Endodermal cell (in vitro differentiated cells): ENCODE data around the gene STAT6. TPM values are rescaled to one million over a fixed set of nuclear protein-coding genes. Genes with fewer than 3 reads are reported as not detected.

Experiments used
- DNase-seq: peaks from one replicate; pipeline ENCODE4 v3.0.0-alpha.2; 2017
- H3K27ac ChIP-seq: 2 replicates; pipeline ENCODE4 v1.5.1; 2013; ENCODE audit warnings: mild to moderate bottlenecking, low read depth, low read length, moderate library complexity
- H3K27me3 ChIP-seq: 2 replicates; pipeline ENCODE4 v1.6.1; 2013; ENCODE audit warnings: mild to moderate bottlenecking, low read length, moderate library complexity; ENCODE audit not compliant: insufficient read depth, control insufficient read depth, poor library complexity, severe bottlenecking
- H3K36me3 ChIP-seq: 2 replicates; pipeline ENCODE4 v1.7.0; 2013; ENCODE audit warnings: mild to moderate bottlenecking, low read length, moderate library complexity; ENCODE audit not compliant: control insufficient read depth, insufficient read depth
- H3K4me1 ChIP-seq: one replicate; pipeline ENCODE4 v1.7.0; 2013; ENCODE audit warnings: low read length; ENCODE audit not compliant: control insufficient read depth, insufficient read depth
- H3K4me3 ChIP-seq: 2 replicates; pipeline ENCODE4 v1.5.1; 2013; ENCODE audit warnings: mild to moderate bottlenecking, low read length, moderate library complexity
- H3K9ac ChIP-seq: 2 replicates; pipeline ENCODE4 v1.6.1; 2013; ENCODE audit warnings: mild to moderate bottlenecking, low read length, moderate library complexity; ENCODE audit not compliant: poor library complexity, severe bottlenecking; ENCODE audit errors: extremely low read depth
- H3K9me3 ChIP-seq: 2 replicates; pipeline ENCODE4 v1.6.1; 2013; ENCODE audit warnings: mild to moderate bottlenecking, low read length, moderate library complexity; ENCODE audit not compliant: control insufficient read depth
- H3K27ac Mint-ChIP-seq: 2 replicates; pipeline ENCODE4 v1.8.0; 2020; ENCODE audit warnings: mixed read lengths
- H3K27me3 Mint-ChIP-seq: 2 replicates; pipeline ENCODE4 v1.8.0; 2021; ENCODE audit warnings: mild to moderate bottlenecking, mixed read lengths; ENCODE audit not compliant: insufficient read depth
- H3K36me3 Mint-ChIP-seq: 2 replicates; pipeline ENCODE4 v1.8.0; 2020; ENCODE audit warnings: low read depth, mixed read lengths
- H3K4me1 Mint-ChIP-seq: 2 replicates; pipeline ENCODE4 v1.8.0; 2020; ENCODE audit warnings: mixed read lengths
- H3K4me3 Mint-ChIP-seq: 2 replicates; pipeline ENCODE4 v1.8.0; 2020; ENCODE audit warnings: mild to moderate bottlenecking, moderate library complexity, mixed read lengths
- H3K9me3 Mint-ChIP-seq: 2 replicates; pipeline ENCODE4 v1.8.0; 2020; ENCODE audit warnings: mild to moderate bottlenecking, mixed read lengths
- WGBS, 2 experiments: methylation state at CpG; one replicate each; pipeline versions ENCODE4 v1.1.5 to v1.1.7; 2013; ENCODE audit warnings: missing lambda C conversion rate in 2 of 2, mixed read lengths in 1 of 2; ENCODE audit not compliant: insufficient coverage in 1 of 2, insufficient read length in 1 of 2; 5-methylcytosine and 5-hydroxymethylcytosine counted together
- total RNA-seq, 2 donors: library from RNA; stranded (reverse); fragmentation: NEBNext Ultra II Directional in 1 of 2; extraction: Animal tissue kit (Norgen Biotek cat#: 25700) in 1 of 2; gene quantifications; 2 replicates in 1 of 2; 3 replicates in 1 of 2; pipeline ENCODE4 v1.2.1, GENCODE V29; 2021
- TF ChIP-seq, protein P1 (sequence below): fragments of 200-600 bp; sonication (generic); conservative IDR thresholded peaks from 2 replicates; pipeline ENCODE4 v1.5.0; 2021; ENCODE audit warnings: antibody characterized with exemption, mild to moderate bottlenecking

STAT6 gene
- total RNA-seq, 2 donors from 2014 or later = 60.2 to 102 TPM

DNA sequence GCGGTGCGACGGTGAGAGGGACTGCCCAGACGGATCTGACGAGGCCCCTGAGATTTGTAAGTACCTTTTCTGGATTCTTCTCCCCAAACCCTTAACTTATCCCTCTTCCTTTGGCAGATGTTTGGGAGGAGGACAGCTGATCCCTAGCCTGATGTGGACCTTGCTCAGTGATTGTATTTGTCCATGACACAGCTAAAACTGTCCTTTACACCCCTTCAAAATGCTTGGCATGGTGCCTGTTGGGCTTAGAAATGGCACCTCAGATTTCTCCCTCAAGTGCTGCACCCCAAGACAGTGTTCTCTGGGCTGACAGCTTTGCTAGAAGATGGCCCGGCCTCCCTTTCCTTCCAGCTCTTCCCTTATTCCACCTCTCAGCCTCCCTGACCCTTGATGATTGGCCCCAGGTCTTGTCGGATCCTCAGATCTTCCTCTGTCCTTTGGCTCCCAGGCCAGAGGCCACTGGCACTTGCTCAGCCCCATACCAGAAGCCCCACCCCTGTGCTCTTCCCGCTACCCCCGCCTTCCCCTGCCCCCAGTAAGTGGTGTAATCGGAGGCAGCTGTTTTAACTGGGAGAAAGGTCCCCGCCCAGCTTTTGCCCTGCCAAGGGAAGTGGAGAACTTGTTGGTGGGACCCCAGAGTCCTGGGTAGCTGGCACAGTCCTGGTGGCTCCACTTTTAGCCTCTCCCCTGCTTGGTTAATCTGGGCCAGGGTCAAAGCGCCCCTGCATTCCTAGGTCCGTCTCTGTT, 27.5 kb upstream of the STAT6 start:
- Mint-ChIP-seq H3K27me3 (no peaks in the 10 kb centered on the region), H3K36me3 (peaks cover 38% of the 10 kb centered on the region), H3K27ac (peak overlapping the region; percentile 71), H3K9me3 (no peaks in the 10 kb centered on the region), H3K4me3 (no peak overlapping the region), H3K4me1 (peaks cover 13% of the 10 kb centered on the region)
- Histone ChIP-seq H3K27ac (no peak overlapping the region), H3K9ac (no peak overlapping the region), H3K27me3 (no peaks in the 10 kb centered on the region), H3K36me3 (peaks cover 32% of the 10 kb centered on the region), H3K4me1 (peaks cover 10% of the 10 kb centered on the region), H3K4me3 (no peak overlapping the region), H3K9me3 (no peaks in the 10 kb centered on the region)
- WGBS, 2 experiments = 84 to 94% methylated on average over 7 to 13 of the region's 13 CpGs
- TF ChIP-seq, protein P1, sequence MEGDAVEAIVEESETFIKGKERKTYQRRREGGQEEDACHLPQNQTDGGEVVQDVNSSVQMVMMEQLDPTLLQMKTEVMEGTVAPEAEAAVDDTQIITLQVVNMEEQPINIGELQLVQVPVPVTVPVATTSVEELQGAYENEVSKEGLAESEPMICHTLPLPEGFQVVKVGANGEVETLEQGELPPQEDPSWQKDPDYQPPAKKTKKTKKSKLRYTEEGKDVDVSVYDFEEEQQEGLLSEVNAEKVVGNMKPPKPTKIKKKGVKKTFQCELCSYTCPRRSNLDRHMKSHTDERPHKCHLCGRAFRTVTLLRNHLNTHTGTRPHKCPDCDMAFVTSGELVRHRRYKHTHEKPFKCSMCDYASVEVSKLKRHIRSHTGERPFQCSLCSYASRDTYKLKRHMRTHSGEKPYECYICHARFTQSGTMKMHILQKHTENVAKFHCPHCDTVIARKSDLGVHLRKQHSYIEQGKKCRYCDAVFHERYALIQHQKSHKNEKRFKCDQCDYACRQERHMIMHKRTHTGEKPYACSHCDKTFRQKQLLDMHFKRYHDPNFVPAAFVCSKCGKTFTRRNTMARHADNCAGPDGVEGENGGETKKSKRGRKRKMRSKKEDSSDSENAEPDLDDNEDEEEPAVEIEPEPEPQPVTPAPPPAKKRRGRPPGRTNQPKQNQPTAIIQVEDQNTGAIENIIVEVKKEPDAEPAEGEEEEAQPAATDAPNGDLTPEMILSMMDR = no peak
- peak; percentile 51 for DNase-seq

DNA sequence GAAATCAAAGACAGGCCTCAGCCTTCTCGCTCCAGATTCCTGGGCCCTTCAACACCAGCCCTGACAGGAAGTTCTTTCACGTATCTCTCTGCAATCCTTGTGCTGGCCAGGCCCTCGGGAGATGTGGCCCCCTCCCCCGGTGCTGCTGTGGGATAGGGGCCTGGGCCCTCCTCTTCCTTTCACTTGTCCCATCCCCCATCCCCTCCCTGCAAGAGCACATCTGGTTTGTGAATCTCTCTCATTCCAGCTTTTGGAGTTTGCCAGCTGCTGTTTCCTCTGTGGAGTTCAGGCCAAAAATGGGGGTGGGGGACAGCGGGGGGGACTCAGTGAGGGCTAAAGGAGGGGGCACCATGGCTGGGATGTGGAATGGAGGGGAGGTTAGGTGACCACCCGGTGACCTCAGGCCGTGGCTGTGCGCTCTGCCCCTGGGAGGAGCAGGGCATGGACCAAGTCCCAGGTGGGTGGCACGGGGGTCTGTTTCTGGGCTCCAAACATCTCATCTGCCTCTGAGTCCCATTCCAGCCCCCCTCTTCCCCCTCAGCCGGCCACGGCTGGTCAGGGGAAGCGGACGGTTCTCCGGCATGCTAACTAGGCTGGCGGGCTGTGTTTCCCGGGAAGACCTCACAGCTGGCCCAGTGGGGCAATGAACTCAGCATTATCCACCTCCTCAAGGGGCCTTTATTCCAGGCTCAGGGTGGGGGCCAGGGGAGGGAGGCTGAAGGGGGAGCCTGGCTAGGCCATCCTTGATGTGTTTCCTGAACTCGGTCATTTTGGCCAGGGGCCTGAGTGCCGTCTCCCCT, 24.6 kb upstream of the STAT6 start:
- TF ChIP-seq, protein P1 = no peak
- Histone ChIP-seq H3K36me3 (peaks cover 18% of the 10 kb centered on the region), H3K4me1 (peaks cover 13% of the 10 kb centered on the region), H3K27me3 (no peaks in the 10 kb centered on the region), H3K4me3 (no peak overlapping the region), H3K27ac (peak overlapping the region; percentile 62), H3K9ac (peak overlapping the region; percentile 11), H3K9me3 (no peaks in the 10 kb centered on the region)
- no peaks in the 10 kb centered on the region for H3K9me3 Mint-ChIP-seq
- peaks cover 38% of the 10 kb centered on the region for H3K4me1 Mint-ChIP-seq
- H3K27ac Mint-ChIP-seq = peak overlapping the region; percentile 50
- peak; percentile 77 for DNase-seq
- H3K36me3 Mint-ChIP-seq = peaks cover 15% of the 10 kb centered on the region
- H3K27me3 Mint-ChIP-seq = no peaks in the 10 kb centered on the region
- no peak overlapping the region for H3K4me3 Mint-ChIP-seq
- 32 to 72% methylated on average over 3 to 18 of the region's 18 CpGs for WGBS, 2 experiments

DNA sequence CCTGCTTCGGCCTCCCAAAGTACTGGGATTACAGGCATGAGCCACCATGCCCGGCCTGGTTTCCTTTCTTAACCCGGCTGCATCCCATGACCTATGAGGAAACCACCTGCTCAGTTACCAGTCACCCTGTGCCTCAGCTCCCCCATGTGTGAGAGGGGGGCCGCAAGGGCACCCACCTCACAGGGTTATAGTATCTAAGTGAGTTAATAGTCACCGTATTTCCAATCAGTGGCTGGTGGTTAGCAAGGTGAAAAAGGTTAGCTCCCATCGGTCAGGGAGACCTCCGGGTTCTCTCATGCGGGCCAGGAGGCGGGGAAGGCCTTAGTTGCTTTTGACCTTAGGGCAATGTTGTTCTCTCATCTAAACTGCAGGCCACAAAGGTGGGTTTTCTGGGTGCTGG, 23.8 kb upstream of the STAT6 start:
- H3K4me1 Mint-ChIP-seq = peaks cover 44% of the 10 kb centered on the region
- no peak overlapping the region for H3K9ac ChIP-seq
- peaks cover 13% of the 10 kb centered on the region for H3K4me1 ChIP-seq
- no peaks in the 10 kb centered on the region for H3K9me3 Mint-ChIP-seq
- H3K27ac ChIP-seq = peak overlapping the region; percentile 62
- TF ChIP-seq, protein P1 = no peak
- WGBS, 2 experiments = 78 to 92% methylated on average over 6 to 9 of the region's 9 CpGs
- DNase-seq = peak; percentile 66
- no peaks in the 10 kb centered on the region for H3K27me3 Mint-ChIP-seq
- no peaks in the 10 kb centered on the region for H3K9me3 ChIP-seq
- H3K27me3 ChIP-seq = no peaks in the 10 kb centered on the region
- peaks cover 12% of the 10 kb centered on the region for H3K36me3 ChIP-seq
- H3K36me3 Mint-ChIP-seq = peaks cover 12% of the 10 kb centered on the region
- peak overlapping the region; percentile 50 for H3K27ac Mint-ChIP-seq
- H3K4me3 Mint-ChIP-seq = no peak overlapping the region
- no peak overlapping the region for H3K4me3 ChIP-seq
